M059J (cell line): Measurements from ENCODE around the gene PKD2. TPM values are rescaled to one million over a fixed set of nuclear protein-coding genes. Genes with fewer than 3 reads are reported as not detected.

ENCODE experiments used
- DNase-seq: peaks from one replicate; pipeline ENCODE4 v3.0.0-alpha.2; 2012; ENCODE audit warnings: low read depth
- total RNA-seq: library from RNA; depleted of rRNA; stranded (reverse); fragments of >200 nt; shearing (Covaris generic); gene quantifications from 2 replicates; pipeline ENCODE4 v1.2.3, GENCODE V29; 2014

The PKD2 gene
- total RNA-seq, 1 experiment from 2014 or later = 26.4 TPM

- peak; percentile 93 for DNase-seq
Observed at GRCh38 chr4:88027611-88028608, 20.5 kb downstream of the PKD2 start.

- DNase-seq = no peak
Observed at GRCh38 chr4:88028946-88029345, 21.5 kb downstream of the PKD2 start.

- peak; percentile 14 for DNase-seq
Observed at GRCh38 chr4:88029556-88029955, 22.1 kb downstream of the PKD2 start.

- no peak for DNase-seq
Observed at GRCh38 chr4:88030565-88031310, 23.3 kb downstream of the PKD2 start.

- DNase-seq = peak; percentile 68
Observed at GRCh38 chr4:88033309-88033708, 25.9 kb downstream of the PKD2 start.

GRCh38 chr4:88035292-88035691, 27.9 kb downstream of the PKD2 start:
- DNase-seq = no peak

- DNase-seq = peak; percentile 8
Observed at GRCh38 chr4:88037447-88037846, 30.0 kb downstream of the PKD2 start.

- DNase-seq = no peak
Observed at GRCh38 chr4:88037936-88038335, 30.5 kb downstream of the PKD2 start.

GRCh38 chr4:88040707-88041106, 33.3 kb downstream of the PKD2 start:
- peak; percentile 11 for DNase-seq

GRCh38 chr4:88041626-88042025, 34.2 kb downstream of the PKD2 start:
- no peak for DNase-seq

- DNase-seq = no peak
Observed at GRCh38 chr4:88043001-88043400, 35.6 kb downstream of the PKD2 start.

- DNase-seq = no peak
Observed at GRCh38 chr4:88043586-88044340, 36.3 kb downstream of the PKD2 start.

GRCh38 chr4:88045021-88045420, 37.6 kb downstream of the PKD2 start:
- DNase-seq = no peak

- DNase-seq = no peak
Observed at GRCh38 chr4:88054229-88054628, 46.8 kb downstream of the PKD2 start.

- DNase-seq = peak; percentile 55
Observed at GRCh38 chr4:88054901-88055300, 47.5 kb downstream of the PKD2 start.

GRCh38 chr4:88058295-88058694, 50.9 kb downstream of the PKD2 start:
- DNase-seq = no peak

- no peak for DNase-seq
Observed at GRCh38 chr4:88059766-88060165, 52.3 kb downstream of the PKD2 start.

GRCh38 chr4:88060431-88060830, 53.0 kb downstream of the PKD2 start:
- DNase-seq = no peak

GRCh38 chr4:88062311-88062710, 54.9 kb downstream of the PKD2 start:
- DNase-seq = no peak

- DNase-seq = no peak
Observed at GRCh38 chr4:88062843-88063242, 55.4 kb downstream of the PKD2 start.

- DNase-seq = no peak
Observed at GRCh38 chr4:88063634-88064296, 56.3 kb downstream of the PKD2 start.
